Stimulated activated naive B cell treated with anti-CD40 and anti-IgM and Interleukin-4, amounts not matched to agents 10 μg/mL and 1 μg/mL and 100 μg/mL, for 72 hours (primary cell): Measurements from ENCODE around the gene GMDS.

Source experiments
- ATAC-seq, 2 donors: fragments of 150-1000 bp; cut with Tn5 transposase; replicated peaks; 2 replicates each; pipeline ENCODE4 v1.10.0; 2021; ENCODE audit warnings: moderate library complexity in 1 of 2
- DNase-seq: peaks from one replicate; pipeline ENCODE4 v3.0.0; 2021
- H3K27ac Mint-ChIP-seq: one replicate; pipeline ENCODE4 v1.8.0; 2022; ENCODE audit warnings: mild to moderate bottlenecking, mixed read lengths
- H3K27me3 Mint-ChIP-seq, 2 donors: one replicate each; pipeline ENCODE4 v1.8.0; 2022; ENCODE audit warnings: mixed read lengths in 2 of 2
- H3K36me3 Mint-ChIP-seq, 2 donors: one replicate each; pipeline ENCODE4 v1.8.0; 2022; ENCODE audit warnings: mixed read lengths in 2 of 2, mild to moderate bottlenecking in 1 of 2
- H3K4me1 Mint-ChIP-seq, 2 donors: one replicate each; pipeline ENCODE4 v1.8.0; 2022; ENCODE audit warnings: mixed read lengths in 2 of 2, mild to moderate bottlenecking in 1 of 2
- H3K4me3 Mint-ChIP-seq, 2 donors: one replicate each; pipeline ENCODE4 v1.8.0; 2022; ENCODE audit warnings: mild to moderate bottlenecking in 2 of 2, mixed read lengths in 2 of 2, moderate library complexity in 1 of 2
- H3K9me3 Mint-ChIP-seq, 2 donors: one replicate each; pipeline ENCODE4 v1.8.0; 2022; ENCODE audit warnings: mixed read lengths in 2 of 2, mild to moderate bottlenecking in 1 of 2

Gene GMDS

DNA sequence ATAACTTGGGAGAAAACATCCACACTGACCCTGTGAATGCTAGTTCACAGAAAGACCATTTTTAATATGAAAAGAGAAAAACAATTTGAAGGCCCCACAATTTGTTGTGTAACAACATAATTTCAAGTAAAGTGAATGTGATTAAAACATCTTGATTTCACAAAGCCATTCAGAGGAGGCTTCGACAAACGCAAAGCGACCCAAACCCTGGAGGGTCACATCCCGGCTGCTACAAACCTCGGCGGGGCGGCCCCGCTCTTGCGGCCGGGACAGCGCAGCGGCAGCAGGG, 621.7 kb downstream of the GMDS start:
- H3K36me3 Mint-ChIP-seq: peaks cover 8 to 14% of the 10 kb centered on the region in 2 donors
- peaks cover 9 to 28% of the 10 kb centered on the region in 2 donors for H3K4me1 Mint-ChIP-seq
- H3K9me3 Mint-ChIP-seq: no peaks in the 10 kb centered on the region
- H3K27ac Mint-ChIP-seq: no peak overlapping the region
- H3K27me3 Mint-ChIP-seq: peaks cover 38 to 72% of the 10 kb centered on the region in 2 donors
- ATAC-seq: no peak
- no peak for DNase-seq
- peak overlapping the region; percentile 35 to 39 for H3K4me3 Mint-ChIP-seq

DNA sequence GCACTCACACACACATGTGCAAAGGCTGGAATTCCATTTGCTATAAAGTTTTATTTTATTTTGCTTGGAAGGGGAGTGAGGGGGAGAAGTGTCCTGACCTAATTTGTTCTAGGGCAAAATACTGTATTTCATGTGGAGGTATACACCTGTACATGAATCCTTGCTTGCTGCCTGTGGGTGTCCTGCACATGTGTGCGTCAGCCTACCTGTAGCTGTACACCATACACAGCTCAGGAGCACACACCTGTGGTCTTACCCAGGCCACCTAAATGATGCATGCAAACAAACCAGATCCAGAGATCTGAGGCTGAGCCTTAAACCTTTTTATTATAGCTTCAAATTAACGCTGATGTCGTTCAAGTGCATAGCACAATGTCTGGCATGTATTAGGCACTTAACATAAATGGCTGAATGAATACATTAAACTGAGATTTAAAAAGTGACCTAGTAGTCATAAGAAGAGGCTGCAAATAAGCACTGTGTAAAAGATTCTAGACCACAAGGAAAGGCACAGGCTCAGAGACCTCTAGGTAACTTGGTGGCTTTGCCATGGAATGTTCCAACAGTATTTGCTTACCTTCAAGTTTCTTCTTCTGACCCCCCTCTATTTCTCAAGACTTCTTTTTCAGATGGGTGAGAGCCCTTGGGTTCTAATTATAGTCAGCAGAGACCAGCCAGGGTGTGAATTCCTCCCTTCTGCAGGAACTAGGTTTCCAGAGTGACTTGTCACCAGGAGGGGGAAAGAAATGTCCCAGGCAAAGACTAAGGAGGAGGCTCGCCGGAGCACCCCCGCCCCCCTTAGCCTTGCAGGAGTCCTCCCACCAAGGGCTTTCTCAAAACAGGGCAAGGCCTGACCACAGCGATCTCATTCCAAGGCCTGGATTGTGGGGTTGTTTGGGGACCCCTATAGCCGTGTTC, 622.3 kb downstream of the GMDS start:
- no peak for ATAC-seq
- Mint-ChIP-seq H3K27ac (no peak overlapping the region), H3K9me3 (no peaks in the 10 kb centered on the region), H3K4me3 (peak overlapping the region; percentile 35 to 39), H3K4me1 (peaks cover 12 to 32% of the 10 kb centered on the region in 2 donors), H3K36me3 (peaks cover 8 to 18% of the 10 kb centered on the region in 2 donors), H3K27me3 (peaks cover 39 to 72% of the 10 kb centered on the region in 2 donors)
- no peak for DNase-seq

DNA sequence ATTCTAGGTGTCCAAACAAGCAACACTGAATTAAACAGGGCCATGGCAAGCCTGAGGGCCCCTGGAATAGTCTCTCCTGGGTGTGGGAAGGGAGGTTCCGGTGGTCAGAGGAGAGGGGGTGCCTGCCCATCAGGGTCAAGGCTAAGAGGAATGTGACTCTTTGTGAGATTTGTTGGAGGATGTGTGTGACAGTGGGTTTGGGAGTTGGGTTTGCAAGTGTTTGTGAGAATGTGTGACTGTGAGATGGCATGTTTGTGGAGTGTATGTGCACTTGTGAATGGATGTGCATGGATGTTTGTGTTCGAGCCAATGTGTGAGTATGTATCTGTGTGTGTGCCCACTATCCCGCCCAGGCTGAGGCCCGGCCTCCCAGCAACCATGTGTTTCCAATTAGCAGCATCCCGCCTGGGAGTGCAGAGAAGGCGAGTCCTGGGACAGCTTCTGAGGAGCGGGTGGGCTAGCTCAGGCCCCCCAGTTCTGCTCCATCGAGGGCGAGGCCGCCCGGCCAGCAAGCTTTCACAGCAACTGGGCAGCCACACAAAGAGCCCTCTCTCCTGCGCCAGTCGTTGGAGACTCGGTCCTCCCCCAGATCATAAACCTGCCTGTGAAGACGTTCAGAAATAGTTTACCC, 623.1 kb downstream of the GMDS start:
- no peak for ATAC-seq
- no peak for DNase-seq
- Mint-ChIP-seq H3K27ac (no peak overlapping the region), H3K9me3 (no peaks in the 10 kb centered on the region), H3K27me3 (peaks cover 44 to 78% of the 10 kb centered on the region in 2 donors), H3K36me3 (peaks cover 8 to 18% of the 10 kb centered on the region in 2 donors), H3K4me1 (peaks cover 12 to 32% of the 10 kb centered on the region in 2 donors), H3K4me3 (no peak overlapping the region)

DNA sequence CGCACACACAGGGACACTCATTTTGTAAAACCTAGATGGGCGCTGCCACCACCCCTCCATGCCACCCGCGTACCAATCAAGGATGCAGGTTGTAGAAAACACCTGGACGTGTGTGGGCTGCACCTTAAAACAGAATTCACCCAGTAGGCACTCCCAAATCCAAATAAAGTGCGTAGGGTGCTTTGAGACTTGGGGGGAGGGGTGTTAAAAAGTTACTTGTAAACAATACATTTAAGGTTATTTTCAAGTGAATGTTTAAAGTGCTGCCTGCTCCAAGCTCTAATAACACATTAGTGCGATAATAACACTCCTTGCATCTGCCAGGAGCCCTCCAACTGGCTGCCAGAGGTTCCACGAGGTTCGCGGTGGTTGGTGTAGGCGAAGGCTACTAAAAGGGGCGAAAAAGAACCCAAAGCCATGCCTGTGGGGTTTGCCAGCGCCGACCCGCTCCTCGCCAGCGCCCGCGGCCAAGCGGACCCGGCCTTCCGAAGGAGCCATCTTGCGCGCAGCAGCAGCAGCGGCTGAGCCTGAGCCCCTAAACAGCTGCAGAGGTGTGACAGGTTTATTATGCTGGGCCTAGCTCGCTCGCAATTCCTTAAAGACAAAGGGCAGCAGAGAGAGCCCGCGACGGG, 624.2 kb downstream of the GMDS start:
- Mint-ChIP-seq H3K27ac (no peak overlapping the region), H3K4me1 (peaks cover 9 to 27% of the 10 kb centered on the region in 2 donors), H3K9me3 (no peaks in the 10 kb centered on the region), H3K27me3 (peaks cover 43 to 74% of the 10 kb centered on the region in 2 donors), H3K4me3 (peak overlapping the region in 1 of 2 donors; percentile 2), H3K36me3 (peaks cover 8 to 18% of the 10 kb centered on the region in 2 donors)
- no peak for DNase-seq
- no peak for ATAC-seq

DNA sequence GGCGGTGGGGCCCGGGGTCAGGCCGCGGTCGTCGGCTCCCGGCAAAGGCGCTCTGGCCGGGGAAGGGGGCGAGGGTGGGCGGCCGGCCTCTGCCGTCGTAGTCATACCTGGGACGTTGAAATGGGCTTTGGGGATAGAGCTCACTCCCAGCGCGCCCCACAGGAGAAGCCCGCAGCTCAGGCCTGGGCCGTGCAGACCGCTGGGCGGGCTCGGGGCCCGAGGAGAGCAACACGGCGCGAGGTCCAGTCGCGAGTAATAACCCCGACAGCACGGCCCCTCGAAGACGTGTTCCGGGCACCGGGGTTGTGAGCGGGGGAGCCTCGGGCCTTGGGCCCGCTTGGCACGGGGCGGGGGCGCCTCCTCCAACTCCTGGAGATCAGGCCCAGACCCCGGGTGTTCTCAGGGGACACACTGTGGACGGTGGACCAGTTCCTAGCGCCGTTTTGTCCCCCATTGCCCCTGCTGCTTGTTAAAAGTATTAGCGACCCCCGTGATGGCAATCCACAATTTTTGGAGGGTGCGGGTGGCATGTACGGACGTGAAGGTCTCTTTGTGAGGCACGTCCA, 624.8 kb downstream of the GMDS start:
- H3K36me3 Mint-ChIP-seq: peaks cover 8 to 18% of the 10 kb centered on the region in 2 donors

DNA sequence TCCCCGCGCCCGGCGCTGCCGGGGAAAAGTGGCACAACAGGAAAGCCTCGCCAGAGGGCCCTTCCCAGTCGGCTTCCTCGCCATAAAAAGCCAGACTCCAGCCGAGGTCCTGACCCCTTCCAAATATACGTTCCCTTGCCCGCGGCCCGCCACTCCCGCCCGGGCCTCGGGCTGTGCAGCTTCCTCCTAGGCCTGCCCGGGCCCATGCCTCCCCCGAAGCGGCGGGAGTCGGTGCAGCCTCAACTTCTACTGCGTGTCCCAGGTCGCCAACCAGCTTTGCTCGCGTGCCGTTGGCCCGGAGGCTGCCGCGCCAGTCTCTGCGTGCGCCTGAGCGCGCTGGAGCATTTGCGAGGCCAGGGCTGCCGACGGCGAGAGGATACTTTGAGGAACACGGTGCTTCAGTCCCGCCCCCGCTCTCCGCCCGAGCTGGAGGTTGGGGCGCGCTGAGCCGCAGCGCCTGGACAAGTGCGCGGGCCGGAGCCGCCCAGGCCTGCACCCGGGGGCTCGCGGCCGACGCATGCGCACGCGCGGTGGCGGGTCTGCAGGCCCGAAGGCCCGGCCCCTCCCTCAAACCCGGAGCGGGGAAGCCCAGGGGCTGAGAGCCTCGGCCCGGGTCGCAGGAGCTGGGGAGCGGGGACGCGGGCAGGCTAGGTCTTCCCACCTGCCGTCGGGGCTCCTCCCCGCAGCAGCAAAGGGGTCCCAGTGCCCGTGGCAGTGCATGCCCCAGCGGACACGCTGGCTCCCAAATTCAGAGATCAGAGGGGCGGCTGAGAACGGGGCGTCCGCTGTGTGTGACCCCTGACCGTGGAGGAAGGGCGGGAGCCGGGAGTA, 625.5 kb downstream of the GMDS start:
- H3K36me3 Mint-ChIP-seq: peaks cover 8 to 18% of the 10 kb centered on the region in 2 donors
- no peak for DNase-seq
- peaks cover 6 to 15% of the 10 kb centered on the region in 2 donors for H3K4me1 Mint-ChIP-seq
- H3K27ac Mint-ChIP-seq: no peak overlapping the region
- H3K9me3 Mint-ChIP-seq: no peaks in the 10 kb centered on the region
- H3K27me3 Mint-ChIP-seq: peaks cover 32 to 69% of the 10 kb centered on the region in 2 donors
- peak; percentile 40 to 50 for ATAC-seq
- peak overlapping the region; percentile 61 to 76 for H3K4me3 Mint-ChIP-seq

More for the DNA sequence above, 624.8 kb downstream of the GMDS start:
- no peak overlapping the region for H3K27ac Mint-ChIP-seq
- no peak for ATAC-seq
- H3K9me3 Mint-ChIP-seq: no peaks in the 10 kb centered on the region
- peaks cover 39 to 71% of the 10 kb centered on the region in 2 donors for H3K27me3 Mint-ChIP-seq
- peak overlapping the region in 1 of 2 donors; percentile 2 for H3K4me3 Mint-ChIP-seq
- peaks cover 9 to 22% of the 10 kb centered on the region in 2 donors for H3K4me1 Mint-ChIP-seq
- DNase-seq: no peak

DNA sequence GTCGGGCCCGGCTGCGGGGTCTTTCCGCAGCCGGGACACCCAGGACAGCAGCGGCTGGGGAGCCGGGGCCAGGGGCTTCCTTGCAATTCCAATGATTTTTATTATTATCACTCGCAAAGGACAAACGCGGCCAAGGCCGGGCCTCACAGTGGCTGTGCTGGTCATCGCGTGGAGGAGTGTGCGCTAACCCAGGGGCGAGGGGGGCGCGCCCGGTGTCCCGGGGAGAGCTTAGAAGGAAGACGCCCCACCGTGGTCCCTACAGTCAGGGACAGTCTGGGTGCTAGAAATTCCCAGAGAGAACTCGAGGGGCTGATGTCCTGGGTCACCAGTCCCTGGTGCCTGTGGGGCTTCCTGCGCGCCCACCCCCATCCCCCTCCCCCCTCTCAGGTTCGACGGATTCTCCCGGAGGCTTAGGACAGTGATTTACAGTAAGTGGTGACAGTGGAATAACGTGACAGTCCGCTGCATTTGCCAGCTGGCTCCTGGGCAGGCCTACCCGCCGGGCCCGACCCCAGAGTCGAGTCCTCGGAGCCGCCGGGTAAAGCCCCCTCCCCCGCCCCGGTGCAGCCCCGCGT, 626.2 kb downstream of the GMDS start:
- no peak for ATAC-seq
- peaks cover 32 to 62% of the 10 kb centered on the region in 2 donors for H3K27me3 Mint-ChIP-seq
- H3K4me3 Mint-ChIP-seq: peak overlapping the region in 1 of 2 donors; percentile 30

DNA sequence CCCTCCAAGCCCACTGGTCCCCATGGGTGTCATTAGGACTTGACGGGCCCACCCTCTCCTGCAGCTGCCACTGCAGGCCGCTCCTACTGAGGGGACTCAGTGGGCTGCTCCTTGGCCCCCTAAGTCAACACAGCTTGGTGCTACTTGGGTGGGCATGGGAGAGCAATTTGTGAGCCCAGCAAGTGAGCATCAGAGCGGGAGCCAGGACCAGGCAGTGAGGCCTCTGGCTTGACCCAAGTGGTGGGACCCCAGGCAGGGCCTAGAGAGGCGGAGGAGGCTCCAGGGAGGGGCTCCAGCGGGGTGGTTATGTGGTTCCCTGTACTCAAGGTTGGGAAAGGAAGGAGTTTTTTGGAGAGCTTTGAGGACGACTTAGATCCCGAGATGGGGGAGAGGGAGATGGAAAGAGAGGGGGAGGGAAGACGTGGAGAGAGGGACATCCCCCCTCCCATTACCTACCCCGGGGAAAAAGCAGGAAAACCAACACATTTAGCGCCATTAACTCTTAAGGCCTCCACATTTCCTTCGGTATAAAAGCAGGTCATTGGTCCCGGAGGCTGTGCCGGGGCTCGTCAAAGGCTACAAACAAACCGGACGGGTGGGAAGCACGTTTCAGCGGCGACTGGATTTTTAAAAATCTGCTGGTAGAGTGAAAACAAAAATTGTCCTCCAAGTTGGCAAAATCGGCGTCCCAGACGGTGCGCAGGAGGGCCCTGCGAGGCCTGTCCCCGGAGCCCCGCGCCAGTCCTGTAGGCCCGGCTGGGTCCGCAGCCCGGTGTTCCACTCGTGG, 626.9 kb downstream of the GMDS start:
- peaks cover 6 to 14% of the 10 kb centered on the region in 2 donors for H3K4me1 Mint-ChIP-seq
- H3K9me3 Mint-ChIP-seq: no peaks in the 10 kb centered on the region
- peaks cover 29 to 58% of the 10 kb centered on the region in 2 donors for H3K27me3 Mint-ChIP-seq
- peaks cover 7 to 16% of the 10 kb centered on the region in 2 donors for H3K36me3 Mint-ChIP-seq
- peak overlapping the region; percentile 29 to 41 for H3K4me3 Mint-ChIP-seq
- DNase-seq (no peak), ATAC-seq (no peak)
- H3K27ac Mint-ChIP-seq: peak overlapping the region; percentile 27

More for the DNA sequence above, 626.2 kb downstream of the GMDS start:
- H3K4me1 Mint-ChIP-seq: peaks cover 6 to 14% of the 10 kb centered on the region in 2 donors
- no peaks in the 10 kb centered on the region for H3K9me3 Mint-ChIP-seq
- no peak for DNase-seq
- no peak overlapping the region for H3K27ac Mint-ChIP-seq
- H3K36me3 Mint-ChIP-seq: peaks cover 8 to 18% of the 10 kb centered on the region in 2 donors

DNA sequence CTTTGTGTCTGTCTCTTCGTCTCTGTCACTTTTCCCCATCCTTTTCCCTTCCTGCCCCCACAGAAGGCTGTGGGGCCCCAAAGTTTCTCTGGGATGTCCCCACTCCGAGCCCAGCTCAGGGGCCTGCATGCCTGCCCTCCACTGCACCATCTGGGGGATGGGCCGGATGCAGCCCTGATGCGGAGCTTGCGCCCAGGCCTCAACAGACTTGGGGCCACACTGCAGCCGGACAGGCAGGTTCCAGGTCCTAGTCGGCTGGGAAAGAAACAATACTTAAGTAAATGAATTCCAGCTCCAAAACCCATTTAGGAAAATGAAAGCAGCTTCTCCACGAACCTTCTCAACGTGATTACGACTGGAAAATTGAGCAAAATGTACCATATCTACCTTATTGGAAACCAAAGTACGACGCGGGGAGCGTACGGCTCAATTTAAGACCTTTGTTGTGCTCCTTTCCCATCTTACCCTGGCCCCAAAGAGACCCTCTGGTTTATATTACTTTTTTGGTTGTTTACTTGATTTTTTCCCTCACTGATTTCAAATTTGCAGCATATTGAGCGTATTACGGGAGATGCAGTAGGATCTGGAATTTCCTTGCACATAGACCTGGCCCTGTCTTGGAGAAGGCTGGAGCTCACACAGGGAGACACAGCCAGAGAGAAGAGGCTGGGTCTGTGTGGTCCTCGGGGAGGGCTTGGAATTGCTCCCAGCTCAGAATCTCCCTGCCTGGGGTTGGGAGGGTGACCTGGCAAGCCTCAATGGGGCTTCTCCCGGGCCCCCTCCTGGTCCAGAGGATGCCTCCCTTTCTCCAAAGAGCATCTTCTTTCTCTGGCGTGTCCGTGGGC, 627.7 kb downstream of the GMDS start:
- no peaks in the 10 kb centered on the region for H3K9me3 Mint-ChIP-seq
- no peak for ATAC-seq
- H3K4me1 Mint-ChIP-seq: peaks cover 6 to 14% of the 10 kb centered on the region in 2 donors
- H3K36me3 Mint-ChIP-seq: peaks cover 6 to 11% of the 10 kb centered on the region in 2 donors
- H3K4me3 Mint-ChIP-seq: no peak overlapping the region
- H3K27ac Mint-ChIP-seq: peak overlapping the region; percentile 7
- peaks cover 28 to 50% of the 10 kb centered on the region in 2 donors for H3K27me3 Mint-ChIP-seq
- no peak for DNase-seq

DNA sequence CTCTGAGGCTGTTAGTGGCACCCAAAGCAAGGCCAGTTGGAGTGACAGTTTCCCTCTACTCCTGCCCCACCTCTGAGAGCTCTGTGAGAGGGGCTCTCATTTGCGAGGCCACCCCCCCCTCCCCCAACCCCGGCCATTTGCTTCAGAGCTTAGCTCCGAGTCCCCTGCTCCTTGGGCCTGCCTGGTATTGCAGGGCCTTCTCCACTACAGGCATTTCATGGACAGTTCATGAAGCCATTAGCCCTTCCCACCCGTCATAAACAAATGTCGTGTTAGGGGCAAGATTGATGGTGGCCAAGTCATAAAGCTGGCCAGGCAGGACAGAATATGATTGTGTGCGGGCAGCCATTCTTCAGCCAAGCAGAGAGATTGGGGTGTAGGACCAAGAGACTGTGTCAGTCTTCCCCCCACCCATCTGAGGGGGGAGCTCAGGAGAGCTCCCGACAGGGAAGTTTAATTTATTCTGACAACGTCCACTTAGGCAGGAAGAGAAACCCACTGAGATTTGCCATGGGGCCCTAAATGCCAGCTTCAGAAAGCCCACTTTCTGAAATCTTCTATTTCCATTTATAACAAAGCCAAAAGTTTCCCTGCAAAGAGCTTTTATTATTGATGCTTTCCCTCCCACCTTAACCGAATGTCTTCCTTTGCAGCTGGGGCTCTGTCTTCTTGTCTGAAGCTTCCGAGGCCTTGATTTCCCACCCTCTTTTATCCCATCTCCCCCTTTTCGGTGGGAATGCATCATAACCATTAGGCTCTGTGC, 628.5 kb downstream of the GMDS start:
- peaks cover 29 to 47% of the 10 kb centered on the region in 2 donors for H3K27me3 Mint-ChIP-seq
- H3K4me3 Mint-ChIP-seq: no peak overlapping the region
- H3K4me1 Mint-ChIP-seq: peaks cover 10 to 19% of the 10 kb centered on the region in 2 donors
- H3K27ac Mint-ChIP-seq: no peak overlapping the region
- peaks cover 0 to 4% of the 10 kb centered on the region in 2 donors for H3K36me3 Mint-ChIP-seq
- H3K9me3 Mint-ChIP-seq: no peaks in the 10 kb centered on the region
- DNase-seq (no peak), ATAC-seq (no peak)

DNA sequence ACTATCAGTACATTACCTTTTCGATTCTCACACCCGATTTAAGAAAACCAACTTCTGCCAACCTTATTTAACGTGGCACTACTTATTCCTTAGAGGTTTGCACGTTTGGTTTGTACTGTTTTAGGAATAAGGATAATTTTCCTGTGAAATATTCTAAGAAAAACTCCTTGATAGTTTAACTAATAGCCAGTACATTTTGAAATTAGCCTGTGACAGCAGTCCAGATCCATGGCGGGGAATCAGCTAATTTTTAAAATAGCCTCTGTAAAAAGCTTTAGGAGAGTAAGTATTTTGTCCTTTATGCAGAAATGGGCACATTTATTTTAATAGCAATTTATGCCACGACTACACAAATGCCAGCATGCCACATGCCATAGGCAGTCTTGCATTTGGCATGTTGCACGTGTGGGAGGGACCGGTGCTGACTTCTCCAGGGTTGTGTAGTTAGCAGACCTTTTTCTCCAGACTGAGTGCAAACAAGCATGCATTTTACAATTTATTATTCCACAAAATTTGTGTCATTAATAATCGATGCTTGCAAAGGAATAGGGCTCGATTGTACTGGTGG, 629.5 kb downstream of the GMDS start:
- Mint-ChIP-seq H3K27me3 (peaks cover 31 to 49% of the 10 kb centered on the region in 2 donors), H3K4me3 (no peak overlapping the region), H3K9me3 (no peaks in the 10 kb centered on the region), H3K4me1 (peaks cover 10 to 21% of the 10 kb centered on the region in 2 donors), H3K27ac (no peak overlapping the region), H3K36me3 (peaks cover 0 to 4% of the 10 kb centered on the region in 2 donors)
- DNase-seq (no peak), ATAC-seq (no peak)
